PFSK-1 (cell line): ENCODE data around the gene NMBR.

Experiments
- FOXP2 ChIP-seq: optimal IDR thresholded peaks from 2 replicates; pipeline ENCODE3; 2011; ENCODE audit warnings: borderline replicate concordance, control low read depth, inconsistent platforms; ENCODE audit not compliant: insufficient read depth; ENCODE audit errors: extremely low read length, extremely low read depth
- POLR2AphosphoS5 ChIP-seq: IDR thresholded peaks from 2 replicates; pipeline ENCODE4 v1.6.1; 2012; ENCODE audit warnings: low read depth, mild to moderate bottlenecking, control low read depth, low read length, moderate library complexity
- REST ChIP-seq, 2 experiments: IDR thresholded peaks; 2 replicates each; pipeline versions ENCODE4 v1.6.1 to v1.8.0; 2011 to 2012; ENCODE audit warnings: low read depth in 2 of 2, low read length in 2 of 2, control low read depth in 1 of 2, inconsistent platforms in 1 of 2, mild to moderate bottlenecking in 1 of 2, moderate library complexity in 1 of 2; ENCODE audit not compliant: insufficient read depth in 1 of 2
- SIN3A ChIP-seq: IDR thresholded peaks from 2 replicates; pipeline ENCODE4 v1.6.1; 2012; ENCODE audit warnings: mild to moderate bottlenecking, low read length, moderate library complexity, borderline replicate concordance; ENCODE audit not compliant: insufficient read depth
- TAF1 ChIP-seq: IDR thresholded peaks from 2 replicates; pipeline ENCODE4 v1.6.1; 2012; ENCODE audit warnings: low read length, control low read depth, borderline replicate concordance; ENCODE audit not compliant: insufficient read depth

NMBR gene

GRCh38 chr6:142031035-142031434, 115.9 kb downstream of the NMBR start:
- TF ChIP-seq FOXP2: no peak
- TF ChIP-seq POLR2AphosphoS5: no peak
- no peak for TF ChIP-seq SIN3A
- TF ChIP-seq REST (IDR thresholded peaks at IDR 0.05; ENCODE audit: insufficient read depth in 1 of 2, low read depth in 2 of 2, low read length in 2 of 2): no peak
- TF ChIP-seq TAF1: no peak

GRCh38 chr6:142030115-142030619, 116.8 kb downstream of the NMBR start:
- no peak for TF ChIP-seq FOXP2
- no peak for TF ChIP-seq POLR2AphosphoS5
- no peak for TF ChIP-seq TAF1
- TF ChIP-seq REST (IDR thresholded peaks at IDR 0.05; ENCODE audit: insufficient read depth in 1 of 2, low read depth in 2 of 2, low read length in 2 of 2): no peak
- TF ChIP-seq SIN3A: no peak

GRCh38 chr6:142028527-142028926, 118.4 kb downstream of the NMBR start:
- TF ChIP-seq REST (IDR thresholded peaks at IDR 0.05; ENCODE audit: insufficient read depth in 1 of 2, low read depth in 2 of 2, low read length in 2 of 2) (no peak), SIN3A (no peak), TAF1 (no peak), POLR2AphosphoS5 (no peak), FOXP2 (no peak)

GRCh38 chr6:142027074-142027473, 119.8 kb downstream of the NMBR start:
- no peak for TF ChIP-seq REST (IDR thresholded peaks at IDR 0.05; ENCODE audit: insufficient read depth in 1 of 2, low read depth in 2 of 2, low read length in 2 of 2)

- TF ChIP-seq POLR2AphosphoS5: no peak
- no peak for TF ChIP-seq FOXP2
- no peak for TF ChIP-seq REST (IDR thresholded peaks at IDR 0.05; ENCODE audit: insufficient read depth in 1 of 2, low read depth in 2 of 2, low read length in 2 of 2)
- no peak for TF ChIP-seq SIN3A
- TF ChIP-seq TAF1: no peak
Measured at GRCh38 chr6:142026471-142026870, 120.5 kb downstream of the NMBR start.
